ENCODE data around the gene GLDN.

The GLDN gene

DNA sequence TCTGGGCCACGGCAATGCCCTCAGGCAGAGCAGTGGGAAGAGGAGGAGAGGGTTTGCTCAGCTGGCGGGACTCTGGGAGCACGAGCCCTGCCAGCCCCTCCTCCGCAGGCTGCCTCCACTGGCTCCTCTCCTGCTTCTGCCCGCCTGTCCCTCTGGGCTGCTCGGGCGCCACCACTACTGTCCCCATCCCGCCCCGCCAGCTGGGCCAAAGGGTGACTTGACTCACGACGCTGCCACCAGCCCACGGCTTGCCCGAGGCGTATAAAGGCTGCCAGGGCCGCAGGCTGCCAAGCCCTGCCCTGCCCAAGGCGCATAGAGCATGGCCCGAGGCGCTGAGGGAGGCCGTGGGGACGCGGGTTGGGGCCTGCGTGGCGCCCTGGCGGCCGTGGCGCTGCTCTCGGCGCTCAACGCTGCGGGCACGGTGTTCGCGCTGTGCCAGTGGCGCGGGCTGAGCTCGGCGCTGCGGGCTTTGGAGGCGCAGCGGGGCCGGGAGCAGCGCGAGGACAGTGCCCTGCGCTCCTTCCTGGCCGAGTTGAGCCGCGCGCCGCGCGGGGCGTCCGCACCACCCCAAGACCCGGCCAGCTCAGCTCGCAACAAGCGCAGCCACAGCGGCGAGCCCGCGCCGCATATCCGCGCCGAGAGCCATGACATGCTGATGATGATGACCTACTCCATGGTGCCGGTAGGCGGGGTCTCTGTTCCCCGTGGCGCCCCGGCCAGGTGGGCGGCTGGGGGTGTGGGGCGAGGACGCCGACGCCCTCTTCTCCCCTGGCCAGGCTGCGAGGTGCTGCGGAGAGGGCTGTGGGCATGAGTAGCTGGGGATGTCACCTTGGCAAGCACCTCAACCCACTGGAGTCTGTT is at the start of gene GLDN:
Gene GLDN, plus strand, starts transcription at position 290 of the 861 bp plus-strand sequence. Its CDS starts 30 bp downstream, at position 320.
- TF ChIP-seq, protein P1, sequence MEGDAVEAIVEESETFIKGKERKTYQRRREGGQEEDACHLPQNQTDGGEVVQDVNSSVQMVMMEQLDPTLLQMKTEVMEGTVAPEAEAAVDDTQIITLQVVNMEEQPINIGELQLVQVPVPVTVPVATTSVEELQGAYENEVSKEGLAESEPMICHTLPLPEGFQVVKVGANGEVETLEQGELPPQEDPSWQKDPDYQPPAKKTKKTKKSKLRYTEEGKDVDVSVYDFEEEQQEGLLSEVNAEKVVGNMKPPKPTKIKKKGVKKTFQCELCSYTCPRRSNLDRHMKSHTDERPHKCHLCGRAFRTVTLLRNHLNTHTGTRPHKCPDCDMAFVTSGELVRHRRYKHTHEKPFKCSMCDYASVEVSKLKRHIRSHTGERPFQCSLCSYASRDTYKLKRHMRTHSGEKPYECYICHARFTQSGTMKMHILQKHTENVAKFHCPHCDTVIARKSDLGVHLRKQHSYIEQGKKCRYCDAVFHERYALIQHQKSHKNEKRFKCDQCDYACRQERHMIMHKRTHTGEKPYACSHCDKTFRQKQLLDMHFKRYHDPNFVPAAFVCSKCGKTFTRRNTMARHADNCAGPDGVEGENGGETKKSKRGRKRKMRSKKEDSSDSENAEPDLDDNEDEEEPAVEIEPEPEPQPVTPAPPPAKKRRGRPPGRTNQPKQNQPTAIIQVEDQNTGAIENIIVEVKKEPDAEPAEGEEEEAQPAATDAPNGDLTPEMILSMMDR (conservative IDR thresholded peaks at IDR 0.05), result peak; percentile 19
- peak; percentile 26; the same call in 1 of the 2 replicates for TF ChIP-seq ZFX (IDR thresholded peaks at IDR 0.05)
- H3K27ac ChIP-seq, result peak within 1 kb of the TSS; percentile 16; the same call in 1 of the 2 replicates

DNA sequence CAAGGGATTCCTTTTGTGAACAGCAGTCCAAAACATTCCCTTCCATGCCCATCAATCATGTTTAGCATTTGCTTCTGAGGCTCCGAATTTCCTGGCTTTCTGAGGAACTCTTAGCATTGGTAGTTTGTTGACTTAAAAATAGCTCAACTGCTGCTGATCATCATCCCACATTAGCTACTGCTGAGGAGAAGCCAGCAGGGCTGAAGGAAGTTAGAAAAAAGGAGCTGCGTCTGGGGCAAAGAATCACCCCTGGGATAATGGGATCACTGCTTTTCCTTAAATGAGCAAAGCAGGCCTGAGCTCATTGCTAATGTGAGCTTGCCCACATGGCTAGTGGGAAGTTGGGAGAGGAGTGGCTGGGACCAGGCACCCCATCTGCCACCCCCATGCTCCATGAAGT is 42.8 kb upstream of the GLDN start:
- no peak for TF ChIP-seq ZFX (IDR thresholded peaks at IDR 0.05)
- TF ChIP-seq, protein P1 (conservative IDR thresholded peaks at IDR 0.05), result no peak
- no peak overlapping the region for H3K27ac ChIP-seq

DNA sequence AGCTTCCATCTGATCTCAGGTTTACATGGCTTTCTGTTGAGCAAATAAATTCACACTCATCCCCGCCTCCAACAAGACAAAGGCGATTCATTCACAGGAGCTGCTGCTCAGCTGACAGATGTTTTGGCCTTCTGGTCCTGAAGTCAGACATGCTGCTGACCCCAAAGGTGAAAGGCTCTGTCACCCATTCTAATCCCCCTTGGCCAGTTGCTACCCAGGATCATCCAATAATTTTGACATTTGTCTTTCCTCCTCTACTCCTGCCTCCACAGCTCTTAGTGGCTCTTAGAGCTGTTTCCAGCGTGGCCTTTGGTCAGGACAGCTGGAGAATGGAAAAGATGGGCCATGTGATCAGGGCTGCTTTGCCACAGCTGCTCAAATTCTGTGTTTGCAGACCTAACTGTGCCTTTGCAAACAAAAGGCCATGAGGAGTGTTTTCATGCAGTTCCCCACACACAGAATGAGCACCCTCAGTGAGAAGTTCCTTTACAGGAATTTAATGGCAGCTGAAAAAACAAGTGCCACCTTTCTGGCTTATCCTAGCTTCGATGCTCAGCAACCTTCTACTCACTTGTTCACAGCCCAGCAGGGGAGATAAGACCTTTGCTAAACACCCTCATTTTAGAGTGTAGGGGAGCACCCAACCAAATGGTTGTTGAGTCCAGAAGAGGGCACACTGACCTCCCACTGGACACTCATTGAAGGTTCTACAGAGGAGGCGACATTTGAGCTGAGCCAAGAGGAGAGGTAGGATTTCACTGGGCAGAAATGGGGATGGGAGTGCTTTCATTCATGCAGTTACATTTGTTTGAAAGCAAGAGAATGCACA is 42.1 kb upstream of the GLDN start:
- TF ChIP-seq, protein P1 (conservative IDR thresholded peaks at IDR 0.05), result no peak
- TF ChIP-seq ZFX (IDR thresholded peaks at IDR 0.05), result no peak
- H3K27ac ChIP-seq, result no peak overlapping the region

DNA sequence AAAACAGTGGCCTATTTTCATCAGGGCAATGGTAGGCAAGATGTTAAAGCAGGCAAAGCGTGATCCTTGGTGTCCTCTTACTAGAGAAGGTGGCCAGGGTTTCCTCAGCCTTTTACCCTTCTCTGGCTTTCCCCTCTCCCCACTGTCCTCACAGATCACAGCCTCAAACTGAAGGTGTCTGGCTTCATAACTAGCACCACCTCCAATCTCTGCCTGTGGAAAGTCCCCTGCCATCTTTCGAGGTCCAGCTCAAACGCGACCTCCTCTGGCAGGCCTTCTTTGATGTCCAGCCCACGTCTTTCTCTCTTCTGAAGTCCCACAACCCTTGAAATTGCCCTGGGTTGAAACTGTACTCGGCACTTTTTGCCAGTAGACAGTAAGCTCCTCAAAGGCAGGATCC is 39.0 kb upstream of the GLDN start:
- TF ChIP-seq, protein P1 (conservative IDR thresholded peaks at IDR 0.05), result no peak
- no peak for TF ChIP-seq ZFX (IDR thresholded peaks at IDR 0.05)
- no peak overlapping the region for H3K27ac ChIP-seq

DNA sequence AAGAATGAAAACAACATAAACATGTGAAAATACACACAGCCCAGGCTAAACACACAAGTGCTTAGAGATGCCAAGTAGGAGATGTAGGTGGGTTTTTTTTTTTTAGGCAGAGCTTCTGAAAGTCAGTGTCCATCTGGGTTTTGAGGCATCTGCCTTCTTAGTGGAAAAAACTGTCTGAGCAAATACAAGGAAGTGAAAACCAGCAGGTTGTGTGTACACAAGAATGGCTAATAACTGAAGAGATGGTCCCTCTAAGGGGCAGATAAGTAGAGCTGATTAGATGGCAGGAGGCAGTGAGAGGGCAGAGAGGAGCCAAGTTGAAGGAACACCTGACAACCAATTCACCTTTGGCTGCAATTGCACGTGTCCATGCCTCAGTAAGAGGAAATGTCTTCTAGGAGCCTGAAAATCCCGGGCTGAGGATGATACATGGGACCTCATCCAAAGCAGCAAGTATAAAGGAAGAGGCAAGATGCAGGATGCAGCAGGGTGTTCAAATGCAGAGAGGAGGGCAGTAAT is 37.9 kb upstream of the GLDN start:
- no peak overlapping the region; the same call in 1 of the 2 replicates for H3K27ac ChIP-seq
- TF ChIP-seq ZFX (IDR thresholded peaks at IDR 0.05), result no peak
- TF ChIP-seq, protein P1 (conservative IDR thresholded peaks at IDR 0.05), result no peak

DNA sequence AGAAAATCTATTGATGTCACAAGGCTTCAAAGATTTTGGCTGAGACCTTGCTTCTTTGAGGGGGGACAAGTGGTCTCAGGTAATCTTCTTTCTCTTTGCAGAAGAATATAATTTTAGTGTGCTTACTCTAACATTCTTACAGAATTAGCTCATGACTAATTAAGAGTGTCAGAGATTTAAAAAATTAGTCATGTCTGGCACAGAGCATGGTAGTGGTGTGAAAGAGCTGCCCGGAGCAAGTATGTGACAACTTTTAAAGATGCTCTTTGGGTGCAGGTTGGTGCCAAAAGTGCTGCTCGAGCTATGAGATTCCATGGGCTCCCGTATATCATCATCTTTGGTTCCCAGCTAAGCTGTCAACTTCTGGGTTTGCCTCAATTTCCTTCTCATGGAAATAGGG is 34.1 kb upstream of the GLDN start:
- H3K27ac ChIP-seq, result no peak overlapping the region
- TF ChIP-seq ZFX (IDR thresholded peaks at IDR 0.05), result no peak
- TF ChIP-seq, protein P1 (conservative IDR thresholded peaks at IDR 0.05), result no peak
